OCI-LY7 (cell line): Measurements from ENCODE around the gene BCAP29.

Experiments used
- EZH2phosphoT487 ChIP-seq: fragments of 200-600 bp; sonication (generic); IDR thresholded peaks from 2 replicates; pipeline ENCODE4 v1.6.1; 2018; ENCODE audit warnings: low read depth, borderline replicate concordance, mild to moderate bottlenecking, mixed run types, antibody characterized with exemption, low read length, moderate library complexity, mixed read lengths
- TF ChIP-seq, protein P1 (sequence below): fragments of 200-600 bp; sonication (generic); conservative IDR thresholded peaks from 2 replicates; pipeline ENCODE4 v1.5.1; 2014; ENCODE audit warnings: mild to moderate bottlenecking, antibody characterized with exemption, low read length, moderate library complexity, mixed read lengths

DNA sequence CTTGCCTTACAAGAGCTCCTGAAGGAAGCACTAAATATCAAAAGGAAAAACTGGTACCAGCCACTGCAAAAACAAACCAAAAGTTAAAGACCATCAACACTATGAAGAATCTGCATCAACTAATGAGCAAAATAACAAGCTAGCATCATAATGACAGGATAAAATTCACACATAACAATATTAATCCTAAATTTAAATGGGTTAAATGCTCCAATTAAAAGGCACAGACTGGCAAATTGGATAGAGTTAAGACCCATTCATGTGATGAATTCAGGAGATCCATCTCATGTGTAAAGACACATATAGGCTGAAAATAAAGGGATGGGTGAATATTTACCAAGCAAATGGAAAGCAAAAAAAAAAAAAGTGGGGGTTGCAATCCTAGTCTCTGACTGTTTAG is 45.9 kb upstream of the BCAP29 start:
- TF ChIP-seq, protein P1, sequence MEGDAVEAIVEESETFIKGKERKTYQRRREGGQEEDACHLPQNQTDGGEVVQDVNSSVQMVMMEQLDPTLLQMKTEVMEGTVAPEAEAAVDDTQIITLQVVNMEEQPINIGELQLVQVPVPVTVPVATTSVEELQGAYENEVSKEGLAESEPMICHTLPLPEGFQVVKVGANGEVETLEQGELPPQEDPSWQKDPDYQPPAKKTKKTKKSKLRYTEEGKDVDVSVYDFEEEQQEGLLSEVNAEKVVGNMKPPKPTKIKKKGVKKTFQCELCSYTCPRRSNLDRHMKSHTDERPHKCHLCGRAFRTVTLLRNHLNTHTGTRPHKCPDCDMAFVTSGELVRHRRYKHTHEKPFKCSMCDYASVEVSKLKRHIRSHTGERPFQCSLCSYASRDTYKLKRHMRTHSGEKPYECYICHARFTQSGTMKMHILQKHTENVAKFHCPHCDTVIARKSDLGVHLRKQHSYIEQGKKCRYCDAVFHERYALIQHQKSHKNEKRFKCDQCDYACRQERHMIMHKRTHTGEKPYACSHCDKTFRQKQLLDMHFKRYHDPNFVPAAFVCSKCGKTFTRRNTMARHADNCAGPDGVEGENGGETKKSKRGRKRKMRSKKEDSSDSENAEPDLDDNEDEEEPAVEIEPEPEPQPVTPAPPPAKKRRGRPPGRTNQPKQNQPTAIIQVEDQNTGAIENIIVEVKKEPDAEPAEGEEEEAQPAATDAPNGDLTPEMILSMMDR, result no peak
- no peak for TF ChIP-seq EZH2phosphoT487
